Inferior parietal cortex (tissue), 1 donor: ENCODE results near the gene PSENEN.
"Not testable (repeated sequence)": the region's sequence is repeated elsewhere in the genome, so short reads cannot be mapped to it uniquely, and the experiment has no call there.

Source experiments
- DNase-seq: peaks from one replicate; pipeline ENCODE4 v3.0.0-alpha.2; 2016; ENCODE audit errors: extremely low spot score

PSENEN gene

GRCh38 chr19:35718345-35719041, 27.0 kb upstream of the PSENEN start:
- DNase-seq = no peak

GRCh38 chr19:35719402-35720162, 25.9 kb upstream of the PSENEN start:
- no peak for DNase-seq

DNA sequence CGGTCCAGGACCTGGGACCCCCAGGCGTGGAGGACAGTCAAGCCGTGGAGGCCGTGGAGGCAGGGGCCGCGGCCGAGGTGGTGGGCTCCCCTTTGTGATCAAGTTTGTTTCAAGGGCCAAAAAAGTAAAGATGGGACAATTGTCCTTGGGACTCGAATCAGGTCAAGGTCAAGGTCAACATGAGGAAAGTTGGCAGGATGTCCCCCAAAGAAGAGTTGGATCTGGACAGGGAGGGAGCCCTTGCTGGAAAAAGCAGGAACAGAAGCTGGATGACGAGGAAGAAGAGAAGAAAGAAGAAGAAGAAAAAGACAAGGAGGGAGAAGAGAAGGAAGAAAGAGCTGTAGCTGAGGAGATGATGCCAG, 25.3 kb upstream of the PSENEN start:
- DNase-seq = no peak

- no peak for DNase-seq
Measured at GRCh38 chr19:35720648-35721047, 24.8 kb upstream of the PSENEN start.

DNA sequence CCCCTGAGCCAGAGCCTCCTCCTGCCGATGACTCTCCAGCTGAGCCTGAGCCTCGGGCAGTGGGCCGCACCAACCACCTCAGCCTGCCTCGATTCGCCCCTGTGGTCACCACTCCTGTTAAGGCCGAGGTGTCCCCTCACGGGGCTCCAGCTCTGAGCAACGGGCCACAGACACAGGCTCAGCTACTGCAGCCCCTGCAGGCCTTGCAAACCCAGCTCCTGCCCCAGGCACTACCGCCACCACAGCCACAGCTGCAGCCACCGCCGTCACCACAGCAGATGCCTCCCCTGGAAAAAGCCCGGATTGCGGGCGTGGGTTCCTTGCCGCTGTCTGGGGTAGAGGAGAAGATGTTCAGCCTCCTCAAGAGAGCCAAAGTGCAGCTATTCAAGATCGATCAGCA, 24.1 kb upstream of the PSENEN start:
- no peak for DNase-seq

GRCh38 chr19:35722461-35722860, 23.0 kb upstream of the PSENEN start:
- DNase-seq = no peak

GRCh38 chr19:35722897-35723296, 22.6 kb upstream of the PSENEN start:
- no peak for DNase-seq

- no peak for DNase-seq
Measured at GRCh38 chr19:35723671-35724070, 21.8 kb upstream of the PSENEN start.

GRCh38 chr19:35724132-35724531, 21.3 kb upstream of the PSENEN start:
- DNase-seq = not testable (repeated sequence)

DNA sequence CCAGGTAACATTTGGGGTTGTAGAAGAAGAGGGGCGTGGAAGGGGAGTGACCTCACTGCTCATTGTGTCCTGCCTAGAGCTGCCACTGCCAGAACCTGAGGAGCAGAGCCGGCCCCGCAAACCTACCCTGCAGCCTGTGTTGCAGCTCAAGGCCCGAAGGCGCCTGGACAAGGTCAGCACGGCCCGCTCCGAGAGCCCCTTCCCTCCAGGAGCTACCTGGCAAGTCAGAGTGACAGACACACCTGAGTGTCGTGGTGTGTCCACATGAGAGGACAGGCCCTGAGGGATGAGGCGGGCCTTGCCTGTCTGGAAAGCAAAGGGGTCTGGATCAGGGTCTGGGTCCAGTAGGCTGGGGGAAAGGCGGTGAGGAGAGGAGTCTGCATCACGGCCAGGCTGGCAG, 20.9 kb upstream of the PSENEN start:
- DNase-seq = no peak

DNA sequence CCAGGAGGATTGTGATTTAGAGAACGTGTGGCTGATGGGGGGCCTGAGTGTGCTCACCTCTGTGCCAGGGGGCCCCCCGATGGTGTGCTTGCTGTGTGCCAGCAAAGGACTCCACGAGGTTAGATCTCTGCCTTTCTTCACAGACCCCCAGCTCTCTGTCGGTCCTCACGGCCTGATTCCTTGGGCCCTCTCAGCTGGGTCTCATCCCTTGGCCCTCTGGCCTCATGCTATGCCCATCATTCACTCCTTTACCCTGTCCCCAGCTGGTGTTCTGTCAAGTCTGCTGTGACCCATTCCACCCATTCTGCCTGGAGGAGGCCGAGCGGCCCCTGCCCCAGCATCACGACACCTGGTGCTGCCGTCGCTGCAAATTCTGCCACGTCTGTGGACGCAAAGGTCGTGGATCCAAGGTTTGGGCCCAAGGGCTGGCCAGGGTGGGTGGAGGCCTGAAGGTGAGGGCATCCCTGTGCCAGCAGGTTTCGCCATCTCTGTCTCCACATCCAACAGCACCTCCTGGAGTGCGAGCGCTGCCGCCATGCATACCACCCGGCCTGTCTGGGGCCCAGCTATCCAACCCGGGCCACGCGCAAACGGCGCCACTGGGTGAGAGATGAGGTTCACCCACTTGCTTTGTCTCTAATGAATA, 20.1 kb upstream of the PSENEN start:
- no peak for DNase-seq

DNA sequence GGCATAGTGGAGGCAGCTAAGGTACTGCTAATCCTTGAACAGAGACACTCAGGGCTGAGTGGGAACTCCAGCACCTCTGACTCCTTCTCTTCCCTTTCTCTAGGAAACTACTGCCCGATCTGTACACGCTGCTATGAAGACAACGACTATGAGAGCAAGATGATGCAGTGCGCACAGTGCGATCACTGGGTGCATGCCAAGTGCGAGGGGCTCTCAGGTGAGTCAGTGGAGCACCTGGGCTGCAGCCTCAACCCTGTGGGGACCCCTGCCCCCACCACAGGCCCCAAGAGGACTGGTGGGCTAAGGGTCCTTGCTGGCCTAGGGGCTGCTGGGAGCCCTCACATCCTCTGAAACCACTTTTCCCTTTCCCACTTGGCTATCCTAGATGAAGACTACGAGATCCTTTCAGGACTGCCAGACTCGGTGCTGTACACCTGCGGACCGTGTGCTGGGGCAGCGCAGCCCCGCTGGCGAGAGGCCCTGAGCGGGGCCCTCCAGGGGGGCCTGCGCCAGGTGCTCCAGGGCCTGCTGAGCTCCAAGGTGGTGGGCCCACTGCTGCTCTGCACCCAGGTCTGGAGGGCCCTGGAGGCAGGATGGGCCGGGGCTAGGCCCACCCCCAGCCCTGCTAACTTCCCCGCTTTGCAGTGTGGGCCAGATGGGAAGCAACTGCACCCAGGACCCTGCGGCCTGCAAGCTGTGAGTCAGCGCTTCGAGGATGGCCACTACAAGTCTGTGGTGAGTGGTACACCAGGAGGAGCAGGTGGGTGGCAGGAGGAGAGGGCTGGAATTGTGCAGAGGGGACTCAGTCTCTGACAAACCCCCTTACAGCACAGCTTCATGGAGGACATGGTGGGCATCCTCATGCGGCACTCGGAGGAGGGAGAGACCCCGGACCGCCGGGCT, 18.1 kb upstream of the PSENEN start:
- DNase-seq = no peak

GRCh38 chr19:35727956-35728706, 17.3 kb upstream of the PSENEN start:
- no peak for DNase-seq

DNA sequence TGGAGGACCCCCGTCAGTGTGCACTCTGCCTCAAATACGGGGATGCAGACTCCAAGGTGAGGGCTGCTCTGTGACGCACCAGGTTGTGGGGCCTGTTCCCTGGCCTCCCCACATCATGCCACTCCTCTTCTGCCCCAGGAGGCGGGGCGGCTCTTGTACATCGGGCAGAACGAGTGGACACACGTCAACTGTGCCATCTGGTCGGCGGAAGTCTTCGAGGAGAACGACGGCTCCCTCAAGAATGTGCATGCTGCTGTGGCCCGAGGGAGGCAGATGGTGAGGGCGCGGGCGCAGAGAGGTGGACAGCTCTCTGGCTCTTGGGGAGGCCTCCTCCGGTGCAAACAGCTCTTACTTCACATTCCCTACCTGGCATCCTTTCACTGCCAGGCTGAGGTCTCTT, 16.4 kb upstream of the PSENEN start:
- DNase-seq = no peak

- no peak for DNase-seq
Measured at GRCh38 chr19:35729763-35730162, 15.7 kb upstream of the PSENEN start.

GRCh38 chr19:35730326-35730725, 15.1 kb upstream of the PSENEN start:
- DNase-seq = no peak

DNA sequence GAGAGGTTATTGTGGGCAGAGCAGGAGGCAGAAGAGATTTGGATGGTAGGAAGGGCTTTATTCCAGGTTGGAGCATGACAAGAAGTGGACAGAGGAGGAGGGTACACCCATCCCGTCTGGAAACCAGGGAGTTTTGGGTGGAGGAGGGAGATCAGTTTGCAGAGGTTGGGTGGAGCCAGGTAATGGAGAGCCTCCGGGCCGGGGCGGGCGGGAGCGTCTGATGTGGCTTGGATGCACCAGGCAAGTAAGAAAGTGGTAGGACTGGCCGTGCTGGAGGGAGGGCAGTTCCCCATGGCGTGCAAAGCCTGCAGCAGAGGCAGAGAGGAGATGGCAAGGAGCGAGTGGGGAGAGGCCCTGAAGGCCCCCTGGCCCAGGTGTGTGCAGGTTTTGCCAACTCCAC, 14.1 kb upstream of the PSENEN start:
- DNase-seq = no peak

- DNase-seq = no peak
Measured at GRCh38 chr19:35731779-35732405, 13.6 kb upstream of the PSENEN start.

- DNase-seq = no peak
Measured at GRCh38 chr19:35732540-35733179, 12.8 kb upstream of the PSENEN start.
